MM.1S (cell line): ENCODE measurements around the gene ORMDL3.

Experiments
- CTCF ChIP-seq: fragments of 300-600 bp; sonication (generic); IDR thresholded peaks from 2 replicates; pipeline ENCODE4 v1.5.1; 2016; ENCODE audit warnings: antibody characterized with exemption, low read length, mixed read lengths
- EZH2phosphoT487 ChIP-seq: fragments of 300-600 bp; sonication (generic); IDR thresholded peaks from 2 replicates; pipeline ENCODE4 v1.6.1; 2018; ENCODE audit warnings: antibody characterized with exemption, low read length

GRCh38 chr17:39954876-39955275 is 27.5 kb upstream of the ORMDL3 start:
- TF ChIP-seq CTCF = no peak
- TF ChIP-seq EZH2phosphoT487 = no peak
